AML-193 (cell line): ENCODE results near the gene INTS7.
"Not testable (repeated sequence)": the region's sequence is repeated elsewhere in the genome, so short reads cannot be mapped to it uniquely, and the experiment has no call there.

Experiments
- DNase-seq, 2 experiments: peaks; one replicate each; lab custom pipeline; 2025; lab: John Stamatoyannopoulos, UW

The INTS7 gene

DNA sequence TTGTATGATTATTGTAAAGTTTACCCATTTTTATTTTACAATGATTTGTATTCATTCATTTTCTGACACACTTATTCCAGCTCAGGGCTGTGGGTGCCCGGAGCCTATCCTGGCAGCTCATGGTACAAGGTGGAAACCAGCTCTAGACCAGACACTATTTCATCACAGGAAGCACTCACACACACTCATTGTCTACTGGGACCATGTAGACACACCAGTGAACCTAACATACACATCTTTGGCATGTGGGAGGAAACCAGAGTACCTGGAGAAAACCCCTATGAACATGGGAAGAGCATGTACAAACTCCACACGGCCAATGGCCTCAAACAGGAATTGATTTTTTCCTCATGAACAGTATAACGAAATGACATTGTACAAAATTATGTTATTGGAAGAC lies 2.5 kb upstream of the INTS7 start:
- peak; percentile 26 to 35 for DNase-seq

DNA sequence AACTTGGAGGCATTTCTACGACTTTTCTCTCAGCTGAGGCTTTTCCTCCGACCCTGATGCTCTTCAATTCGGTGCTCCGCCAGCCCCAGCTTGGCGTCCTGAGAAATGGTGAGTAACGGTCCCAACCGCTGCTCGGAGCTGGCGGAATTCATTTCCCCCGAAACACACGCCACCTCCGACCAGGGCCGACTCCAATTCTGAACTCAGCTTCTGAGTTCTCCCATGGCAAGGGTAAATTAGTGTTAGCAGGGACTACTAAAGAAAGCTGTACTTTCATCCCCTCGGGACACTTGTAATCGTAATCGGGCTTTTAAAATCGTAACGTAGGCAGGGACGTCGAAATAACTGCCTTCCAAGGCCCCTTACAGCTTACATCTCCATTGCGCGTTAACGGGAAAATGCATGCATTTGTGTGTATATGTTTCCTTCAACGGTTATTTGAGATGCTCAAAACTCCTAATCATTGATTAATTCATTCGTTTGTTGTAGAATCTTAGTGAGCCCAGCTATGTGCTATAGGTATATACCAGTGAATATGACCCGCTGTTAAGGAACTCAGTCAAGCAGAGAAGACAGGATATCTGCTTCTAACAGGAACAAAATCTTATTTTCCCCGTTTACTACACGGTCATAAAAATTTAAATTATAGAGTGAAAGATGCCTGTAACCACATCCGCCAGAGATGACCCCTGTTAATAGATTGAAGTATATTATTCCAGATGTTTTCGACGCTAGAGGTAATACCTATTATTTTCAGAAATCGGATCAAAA lies 663 bp upstream of the INTS7 start:
- DNase-seq, result peak in 1 of 2 experiments; percentile 55

DNA sequence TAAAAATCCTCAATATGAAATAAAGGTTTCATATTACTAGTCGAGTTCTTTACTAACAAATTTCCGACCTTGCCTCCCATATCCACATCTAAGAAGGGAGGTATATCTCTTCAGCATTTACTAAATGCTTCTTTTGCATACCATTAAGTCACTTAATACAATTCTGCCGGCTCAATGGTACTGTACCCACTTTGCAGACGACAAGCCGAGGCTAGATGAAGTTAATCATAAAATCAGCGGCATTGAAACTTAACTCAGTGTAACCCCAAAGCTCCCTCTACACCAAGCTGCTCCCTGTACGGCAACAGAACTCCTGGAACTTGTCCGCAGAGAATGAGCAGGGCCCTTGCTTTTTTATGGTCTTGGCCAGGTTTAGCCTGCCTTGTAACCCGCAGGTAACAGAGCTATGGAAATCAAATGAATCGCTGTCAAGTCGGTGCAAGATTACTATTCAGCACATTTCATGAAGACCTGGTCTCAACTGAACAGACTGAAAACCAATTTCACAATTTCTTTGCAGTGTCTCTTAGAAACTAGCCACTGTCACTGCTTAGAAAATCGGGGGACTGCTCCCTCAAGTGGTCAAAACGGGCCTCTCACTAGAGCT lies 738 bp downstream of the INTS7 start:
- no peak for DNase-seq

DNA sequence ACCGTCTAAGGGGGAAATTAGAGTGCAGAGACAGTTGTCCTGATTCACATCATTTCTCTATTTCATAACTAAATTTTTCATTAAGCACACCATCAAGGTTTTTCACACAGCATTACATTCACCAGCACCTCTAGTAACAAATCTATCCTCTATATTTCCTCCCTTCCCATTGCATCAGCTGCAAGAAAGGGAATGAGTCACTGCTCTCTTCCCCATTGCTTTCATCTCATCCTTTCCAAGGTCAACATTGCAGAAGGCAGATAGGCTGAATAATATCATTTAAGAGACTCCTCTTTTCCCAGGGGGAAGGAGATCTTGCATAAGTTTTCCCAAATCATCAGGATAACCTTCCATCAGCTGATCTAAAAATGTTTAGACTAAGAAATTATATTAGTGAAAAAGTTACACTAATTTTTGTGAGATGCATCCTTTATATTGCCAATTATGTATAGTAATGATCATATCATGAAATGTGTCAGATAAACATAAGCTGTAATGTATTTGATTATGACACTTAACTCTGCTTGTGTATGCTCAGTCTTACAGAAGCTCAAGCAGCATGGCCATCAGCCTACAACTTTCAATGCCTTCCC lies 4.3 kb downstream of the INTS7 start:
- peak; percentile 35 to 45 for DNase-seq

DNA sequence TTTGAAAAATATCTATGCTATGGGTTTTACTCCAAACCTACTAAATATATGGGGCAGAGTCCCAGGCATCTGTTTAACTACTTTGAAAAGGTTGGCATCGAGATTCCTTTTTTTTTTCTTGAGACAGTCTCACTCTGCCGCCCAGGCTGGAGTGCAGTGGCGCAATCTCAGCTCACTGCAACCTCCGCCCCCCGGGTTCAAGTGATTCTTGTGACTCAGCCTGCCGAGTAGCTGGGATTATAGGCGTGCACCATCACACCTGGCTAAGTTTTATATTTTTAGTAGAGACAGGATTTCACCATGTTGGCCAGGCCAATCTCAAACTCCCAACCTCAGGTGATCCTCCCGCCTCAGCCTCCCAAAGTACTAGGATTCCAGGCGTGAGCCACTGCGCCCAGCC lies 7.6 kb downstream of the INTS7 start:
- not testable (repeated sequence) for DNase-seq

DNA sequence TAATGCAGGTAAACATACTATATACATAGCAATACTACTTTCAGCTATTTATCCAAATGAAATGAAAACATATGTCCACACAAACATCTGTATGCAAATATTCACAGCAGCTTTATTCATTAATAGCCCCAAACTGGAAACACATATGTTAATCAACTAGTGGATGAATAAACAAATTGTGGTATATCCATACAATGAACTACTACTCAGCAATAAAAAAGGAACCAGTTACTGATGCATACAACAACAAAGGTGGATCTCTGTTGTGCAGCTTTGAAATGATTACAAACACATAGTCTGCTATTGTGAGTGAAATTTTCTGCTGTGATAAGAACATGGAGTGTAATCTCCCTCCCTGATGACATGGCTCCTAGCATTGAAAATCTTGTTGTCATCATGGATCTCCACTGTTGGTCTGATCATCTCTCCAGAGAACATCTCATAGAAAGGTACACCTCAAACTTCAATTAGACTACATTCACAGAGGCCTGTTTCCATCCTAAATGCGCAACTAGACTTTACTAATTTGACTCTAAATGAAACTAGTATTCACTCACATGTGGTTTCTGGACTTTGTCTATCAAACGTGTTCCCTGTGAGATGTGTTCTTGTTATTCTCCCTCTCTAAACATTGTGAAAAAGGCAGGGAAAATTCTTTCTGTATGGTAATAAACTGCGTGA lies 10.7 kb downstream of the INTS7 start:
- DNase-seq, result no peak

DNA sequence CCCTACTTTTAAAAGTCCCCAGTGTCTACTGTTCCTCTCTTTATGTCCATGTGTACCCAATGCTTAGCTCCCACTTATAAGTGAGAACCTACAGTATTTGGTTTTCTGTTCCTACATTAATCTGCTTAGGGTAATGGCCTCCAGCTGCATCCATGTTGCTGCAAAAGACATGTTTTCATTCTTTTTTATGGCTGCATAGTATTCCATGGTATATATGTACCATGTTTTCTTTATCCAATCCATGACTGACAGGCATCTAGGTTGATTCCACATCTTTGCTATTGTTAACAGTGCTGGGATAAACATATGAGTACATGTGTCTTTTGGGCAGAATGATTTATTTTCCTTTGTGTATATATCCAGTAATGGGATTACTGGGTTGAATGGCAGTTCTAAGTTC lies 12.4 kb downstream of the INTS7 start:
- DNase-seq, result not testable (repeated sequence)

DNA sequence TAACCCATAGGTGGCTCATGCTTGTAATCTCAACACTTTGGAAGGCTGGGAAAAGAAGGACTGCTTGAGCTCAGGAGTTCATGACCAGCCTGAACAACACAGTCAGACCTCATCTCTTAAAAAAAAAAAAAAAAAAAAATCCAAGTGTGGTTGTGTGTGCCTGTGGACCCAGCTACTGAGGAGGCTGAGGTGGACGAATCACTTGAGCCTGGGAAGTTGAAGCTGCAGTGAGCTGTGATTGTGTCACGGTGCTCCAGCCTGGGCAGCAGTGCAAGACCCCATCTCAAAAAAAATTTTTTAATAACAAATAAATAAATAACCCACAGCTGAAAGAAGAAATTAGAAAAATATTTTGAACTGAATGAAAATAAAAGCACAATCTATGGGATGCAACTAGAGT lies 13.8 kb downstream of the INTS7 start:
- no peak for DNase-seq

DNA sequence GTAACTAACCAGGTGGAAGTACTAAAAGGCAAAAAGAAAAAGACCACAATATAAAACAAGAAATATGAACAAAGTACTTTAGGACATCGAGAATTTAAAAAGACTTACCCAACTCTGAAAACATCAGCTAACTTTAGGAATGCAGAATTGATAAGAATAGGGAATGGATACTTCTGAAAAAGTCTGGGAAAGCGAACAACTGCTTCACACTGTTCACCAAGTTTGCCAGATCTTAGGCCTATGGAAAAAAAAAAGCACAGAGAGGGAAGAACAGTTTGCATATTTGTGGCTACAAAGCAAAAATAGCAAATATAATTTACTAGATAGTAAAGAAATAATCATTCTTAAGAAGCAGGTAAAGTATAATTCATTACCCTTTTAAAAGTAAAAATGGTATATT lies 14.4 kb downstream of the INTS7 start:
- DNase-seq, result no peak

DNA sequence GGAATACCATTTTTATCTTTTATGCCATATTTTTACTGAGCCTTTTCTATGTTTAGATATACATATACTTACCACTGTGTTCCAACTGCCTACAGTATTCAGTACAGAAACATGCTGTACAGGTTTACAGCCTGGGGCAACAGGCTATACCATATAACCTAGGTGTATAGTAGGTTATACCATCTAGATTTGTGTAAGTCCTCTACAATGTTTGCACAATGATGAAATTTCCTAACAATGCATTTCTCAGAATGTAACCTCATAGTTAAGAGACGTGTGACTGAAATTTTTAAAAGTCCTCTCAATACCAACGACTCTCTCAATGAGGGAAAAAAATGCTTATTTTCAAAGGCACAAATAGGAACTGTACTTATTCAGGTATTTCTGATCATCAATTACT lies 21.7 kb downstream of the INTS7 start:
- peak; percentile 31 to 32 for DNase-seq

DNA sequence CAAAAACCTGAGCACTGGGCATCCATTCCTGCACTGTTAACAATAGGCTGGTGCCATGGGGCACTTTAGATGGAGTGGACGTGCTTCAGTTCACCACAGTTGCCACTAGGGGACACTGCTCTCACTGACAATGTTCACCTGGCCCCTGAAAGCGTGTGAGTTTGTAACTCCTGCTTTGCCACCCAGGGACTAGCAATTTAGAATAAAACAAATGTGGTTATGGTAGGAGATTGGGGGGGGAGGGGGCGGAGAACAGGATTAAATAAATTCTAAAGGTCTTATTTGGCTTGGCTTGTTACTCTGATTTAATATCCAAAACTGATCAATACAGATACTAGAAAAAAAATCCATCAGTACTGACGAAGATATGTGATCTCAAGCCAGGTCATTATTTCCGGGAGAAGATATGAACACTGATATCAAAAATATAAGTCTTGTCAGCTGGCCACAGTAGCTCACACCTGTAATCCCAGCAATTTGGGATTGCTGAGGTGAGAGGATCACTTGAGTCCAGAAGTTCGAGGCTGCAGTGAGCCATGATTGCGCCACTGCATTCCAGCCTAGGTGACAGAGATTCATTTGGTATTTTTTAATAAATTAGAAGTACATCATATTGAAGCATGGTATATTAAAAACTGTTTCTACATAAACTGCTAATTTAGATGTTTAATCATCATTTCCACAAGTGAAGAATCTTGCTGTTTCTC lies 23.2 kb downstream of the INTS7 start:
- peak; percentile 57 to 69 for DNase-seq

DNA sequence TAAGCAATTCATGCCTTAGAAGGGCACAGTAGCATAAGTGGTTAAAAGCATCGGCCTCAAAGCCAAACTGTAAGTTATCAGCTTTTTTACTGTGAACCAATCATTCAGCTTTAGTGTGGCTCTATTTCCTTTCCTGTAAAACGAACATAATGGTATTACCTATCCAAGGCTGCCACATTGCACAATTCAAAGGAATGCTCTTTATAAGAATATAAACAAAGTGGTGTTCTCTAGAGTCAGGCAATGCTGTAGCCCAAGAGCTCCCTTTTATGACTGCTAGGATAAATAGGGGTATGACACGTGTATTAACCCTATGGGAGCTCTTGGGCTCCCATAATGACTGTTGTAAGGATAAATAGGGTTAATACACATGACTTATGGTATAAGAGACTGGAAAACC lies 25.4 kb downstream of the INTS7 start:
- DNase-seq, result no peak

DNA sequence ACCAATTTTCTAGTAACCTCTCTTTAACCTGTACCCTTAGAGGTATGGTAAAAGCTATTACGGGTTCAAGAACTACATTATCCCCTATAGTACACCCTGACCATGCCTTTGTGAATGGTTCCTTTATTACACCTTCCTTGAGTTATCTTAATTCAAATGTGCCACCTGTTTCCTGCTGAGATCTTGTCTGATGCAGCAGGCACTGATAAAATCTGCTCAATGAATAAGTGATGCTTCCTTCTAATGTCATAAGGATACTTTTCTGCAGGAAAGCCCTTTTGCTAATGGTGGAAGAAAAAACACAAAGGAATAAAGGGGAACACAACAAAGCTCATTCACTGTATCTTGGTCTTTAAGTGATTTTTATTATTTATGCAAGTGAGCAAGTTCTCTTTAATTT lies 25.8 kb downstream of the INTS7 start:
- DNase-seq, result no peak

DNA sequence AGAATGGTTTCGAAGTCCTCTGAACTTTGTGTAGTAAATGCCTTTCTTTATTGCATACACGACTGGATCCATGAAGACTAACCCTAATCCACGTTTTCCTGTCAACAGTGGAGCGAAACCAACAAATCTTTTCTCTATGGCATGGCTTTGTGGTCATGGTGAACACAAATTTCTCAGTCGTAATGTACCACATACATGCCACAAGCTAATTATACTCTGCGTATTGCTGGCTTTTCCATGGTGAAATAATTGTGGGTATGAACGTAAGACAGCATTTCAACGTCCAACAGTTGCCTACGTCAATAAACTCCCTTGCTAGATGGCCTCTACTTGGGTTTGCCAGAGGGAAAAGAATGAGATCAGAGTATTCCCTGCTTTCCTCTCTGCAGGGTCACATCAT lies 27.5 kb downstream of the INTS7 start:
- DNase-seq, result no peak

DNA sequence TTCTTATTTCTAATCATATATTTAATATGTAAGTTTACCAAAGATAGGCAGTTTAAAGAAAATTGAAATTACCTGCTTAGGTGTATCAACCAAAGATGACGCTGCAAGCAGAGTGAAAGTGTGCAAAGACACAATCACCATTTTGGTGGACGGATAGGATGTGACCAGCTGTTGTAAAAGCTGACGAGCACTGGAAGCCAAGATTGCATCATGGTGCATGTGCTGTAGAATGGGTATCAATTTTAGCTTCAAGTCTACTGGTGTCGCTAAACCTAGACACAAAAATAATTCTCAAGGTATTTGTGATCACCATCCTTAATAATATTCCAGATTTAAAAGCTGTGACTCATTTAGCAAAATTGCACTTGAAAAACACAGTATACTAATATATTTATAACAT lies 28.2 kb downstream of the INTS7 start:
- DNase-seq, result no peak

DNA sequence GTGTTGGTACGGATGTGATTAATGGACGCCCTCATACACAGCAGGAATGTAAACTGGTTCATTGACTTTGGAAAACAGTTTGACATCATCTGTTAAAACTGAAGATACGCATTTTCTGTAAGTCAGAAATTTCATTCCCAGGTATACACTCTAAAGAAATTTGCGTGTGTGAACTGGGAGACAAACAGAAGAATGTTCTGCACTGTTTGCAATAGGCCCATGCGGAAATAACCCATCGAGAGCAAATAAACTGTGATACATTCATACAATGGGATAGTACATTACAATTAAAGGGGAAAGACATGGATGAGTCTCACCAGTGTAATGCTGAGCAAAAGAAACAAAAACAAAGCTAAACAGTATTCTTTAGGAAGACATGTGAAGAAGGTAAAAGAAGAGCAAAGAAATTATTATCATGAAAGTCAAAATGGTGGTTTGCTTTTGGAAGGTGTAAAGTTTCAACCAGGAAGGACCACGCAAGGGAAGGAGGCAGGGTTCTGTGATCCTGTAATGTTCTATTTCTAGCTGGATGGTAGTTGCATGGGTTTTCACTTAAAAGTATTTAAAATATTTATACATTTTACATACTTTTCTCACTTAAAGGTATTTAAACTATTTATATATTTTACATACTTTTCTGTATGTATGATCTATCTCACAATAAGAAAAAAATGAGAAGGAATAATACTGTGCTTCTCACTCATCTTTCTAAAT lies 30.3 kb downstream of the INTS7 start:
- no peak for DNase-seq

DNA sequence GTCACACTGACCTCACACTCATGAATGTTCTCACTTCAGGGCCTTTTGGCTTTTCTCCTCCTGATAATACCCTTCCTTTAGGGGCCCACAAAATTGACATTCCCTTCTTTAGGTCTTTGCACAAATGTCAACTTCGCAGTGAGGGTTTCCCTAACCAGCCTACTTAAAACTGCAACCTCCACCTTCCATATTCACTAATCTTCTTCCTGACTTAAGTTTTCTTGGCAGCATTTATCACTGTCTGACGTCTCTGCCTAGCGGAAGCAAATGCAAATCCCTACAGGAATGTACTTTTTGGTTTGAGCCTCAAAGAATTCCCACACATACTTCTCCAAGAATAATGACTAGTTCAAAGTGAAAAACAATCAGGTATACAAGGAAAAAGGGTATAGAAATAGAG lies 32.8 kb downstream of the INTS7 start:
- DNase-seq, result no peak

DNA sequence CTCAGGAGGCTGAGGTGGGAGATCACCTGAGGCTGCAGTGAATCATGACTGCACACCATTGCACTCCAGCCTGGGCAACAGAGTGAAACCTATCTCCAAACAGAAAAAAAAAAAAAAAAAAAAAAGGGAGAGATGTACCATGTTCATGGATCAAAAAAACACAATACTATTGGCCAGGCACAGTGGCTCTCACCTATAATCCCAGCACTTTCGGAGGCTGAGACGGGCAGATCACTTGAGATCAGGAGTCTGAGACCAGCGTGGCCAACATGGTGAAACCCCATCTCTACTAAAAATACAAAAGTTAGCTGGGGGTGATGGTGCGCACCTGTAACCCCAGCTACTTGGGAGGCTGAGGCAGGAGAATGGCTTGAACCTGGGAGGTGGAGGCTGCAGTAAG lies 37.9 kb downstream of the INTS7 start:
- DNase-seq, result not testable (repeated sequence)

DNA sequence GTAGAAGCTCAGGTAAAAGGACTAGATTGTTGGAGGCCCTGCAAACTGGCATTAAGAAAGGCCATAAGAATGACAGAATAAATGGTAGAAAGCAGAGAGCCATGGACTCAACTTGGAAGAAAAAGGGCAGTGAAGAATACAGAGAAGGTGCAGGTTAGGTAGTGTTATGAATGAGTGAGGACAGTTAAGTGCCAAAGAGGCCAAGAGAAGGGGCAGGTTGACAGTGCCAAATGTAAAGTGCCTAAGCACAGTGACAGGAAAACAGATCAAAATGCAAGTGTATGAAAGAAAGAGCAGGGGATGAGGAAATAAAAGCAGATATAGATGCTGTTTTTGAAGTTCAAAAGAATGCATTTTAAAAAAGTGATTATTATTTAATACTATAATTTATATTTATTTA lies 43.7 kb downstream of the INTS7 start:
- no peak for DNase-seq

DNA sequence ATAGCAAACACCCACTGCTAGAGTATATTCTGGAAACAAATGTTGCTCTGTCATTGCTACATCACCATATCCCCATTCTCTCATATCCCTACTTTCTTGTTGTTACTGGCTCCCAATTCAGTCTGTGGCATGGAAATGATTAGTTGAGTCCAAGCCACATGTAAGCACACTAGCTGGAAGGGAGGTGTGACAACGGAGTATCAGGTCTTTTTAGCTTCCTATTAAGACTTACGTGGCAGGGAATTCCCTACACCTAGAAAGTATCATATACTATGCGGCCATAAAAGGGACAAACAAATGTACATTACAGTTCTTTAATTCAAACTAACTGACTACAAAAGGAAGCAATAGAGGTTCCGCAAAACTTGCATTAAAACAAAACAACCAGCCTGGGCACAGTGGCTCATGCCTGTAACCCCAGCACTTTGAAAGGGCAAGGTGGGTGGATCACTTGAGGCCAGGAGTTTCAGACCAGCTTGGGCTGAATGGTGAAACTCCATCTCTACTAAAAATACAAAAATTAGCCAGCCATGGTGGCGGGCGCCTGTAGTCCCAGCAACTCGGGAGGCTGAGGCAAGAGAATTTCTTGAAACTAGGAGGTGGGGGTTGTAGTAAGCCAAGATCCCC lies 48.6 kb downstream of the INTS7 start:
- DNase-seq, result no peak
